Measurements from ENCODE around the gene CLDN34.

The CLDN34 gene

GRCh38 chrX:9966775-9967408, at the start of gene CLDN34:
Gene CLDN34 (plus strand): TSS chrX:9967358. CDS start chrX:9967358, 0 bp downstream.
- DNase-seq (ENCODE audit: low read depth) = no peak

GRCh38 chrX:9917861-9918260, 49.3 kb upstream of the CLDN34 start:
- DNase-seq (ENCODE audit: low read depth) = no peak

- DNase-seq (ENCODE audit: low read depth) = no peak
Measured at GRCh38 chrX:9919632-9920172, 47.5 kb upstream of the CLDN34 start.

GRCh38 chrX:9921407-9921806, 45.8 kb upstream of the CLDN34 start:
- DNase-seq (ENCODE audit: low read depth) = no peak

- DNase-seq (ENCODE audit: low read depth) = no peak
Measured at GRCh38 chrX:9923357-9923756, 43.8 kb upstream of the CLDN34 start.

GRCh38 chrX:9926002-9926401, 41.2 kb upstream of the CLDN34 start:
- no peak for DNase-seq (ENCODE audit: low read depth)

- no peak for DNase-seq (ENCODE audit: low read depth)
Measured at GRCh38 chrX:9927698-9928482, 39.3 kb upstream of the CLDN34 start.

GRCh38 chrX:9935436-9935835, 31.7 kb upstream of the CLDN34 start:
- no peak for DNase-seq (ENCODE audit: low read depth)

- DNase-seq (ENCODE audit: low read depth) = no peak
Measured at GRCh38 chrX:9937761-9938160, 29.4 kb upstream of the CLDN34 start.

GRCh38 chrX:9938516-9938915, 28.6 kb upstream of the CLDN34 start:
- DNase-seq (ENCODE audit: low read depth) = no peak

GRCh38 chrX:9940421-9940820, 26.7 kb upstream of the CLDN34 start:
- DNase-seq (ENCODE audit: low read depth) = peak; percentile 43

GRCh38 chrX:9942086-9942485, 25.1 kb upstream of the CLDN34 start:
- no peak for DNase-seq (ENCODE audit: low read depth)

GRCh38 chrX:9943420-9943819, 23.7 kb upstream of the CLDN34 start:
- DNase-seq (ENCODE audit: low read depth) = no peak

- DNase-seq (ENCODE audit: low read depth) = no peak
Measured at GRCh38 chrX:9947131-9947794, 19.9 kb upstream of the CLDN34 start.

GRCh38 chrX:9948406-9948805, 18.8 kb upstream of the CLDN34 start:
- DNase-seq (ENCODE audit: low read depth) = no peak

- DNase-seq (ENCODE audit: low read depth) = no peak
Measured at GRCh38 chrX:9952300-9952699, 14.9 kb upstream of the CLDN34 start.

GRCh38 chrX:9953396-9953795, 13.8 kb upstream of the CLDN34 start:
- no peak for DNase-seq (ENCODE audit: low read depth)

- DNase-seq (ENCODE audit: low read depth) = peak; percentile 42
Measured at GRCh38 chrX:9955506-9955905, 11.7 kb upstream of the CLDN34 start.

GRCh38 chrX:9957743-9958142, 9.4 kb upstream of the CLDN34 start:
- no peak for DNase-seq (ENCODE audit: low read depth)

GRCh38 chrX:9958183-9958582, 9.0 kb upstream of the CLDN34 start:
- DNase-seq (ENCODE audit: low read depth) = no peak

- no peak for DNase-seq (ENCODE audit: low read depth)
Measured at GRCh38 chrX:9961750-9962149, 5.4 kb upstream of the CLDN34 start.

- no peak for DNase-seq (ENCODE audit: low read depth)
Measured at GRCh38 chrX:9977635-9978034, 10.5 kb downstream of the CLDN34 start.

GRCh38 chrX:9980401-9980800, 13.2 kb downstream of the CLDN34 start:
- no peak for DNase-seq (ENCODE audit: low read depth)

Measured in GM04503 (cell line).